HEK293T (cell line): ENCODE results near the gene C2orf76.

Source experiments
- CTCF ChIA-PET: fragments of 350-600 bp; formaldehyde crosslinking; extraction: SDS; loops from one replicate; lab custom pipeline; 2021; ENCODE audit warnings: antibody characterized with exemption, inconsistent platforms; lab: Yijun Ruan, JAX
- POLR2A ChIA-PET: fragments of 350-600 bp; formaldehyde crosslinking; extraction: SDS; loops from one replicate; lab custom pipeline; 2020; ENCODE audit warnings: antibody characterized with exemption, inconsistent platforms; lab: Yijun Ruan, JAX
- DNase-seq: peaks from one replicate; pipeline ENCODE4 v3.0.0; 2012; ENCODE audit warnings: mixed read lengths; ENCODE audit errors: extremely low spot score
- ARNT ChIP-seq: fragments of 450-650 bp; IDR thresholded peaks from 2 replicates; pipeline ENCODE4 v1.6.1; 2017; ENCODE audit warnings: mild to moderate bottlenecking
- BHLHE40 ChIP-seq: fragments of 450-650 bp; IDR thresholded peaks from 2 replicates; pipeline ENCODE4 v1.6.1; 2016; ENCODE audit warnings: mild to moderate bottlenecking, moderate library complexity, borderline replicate concordance
- CTBP1 ChIP-seq: fragments of 450-650 bp; IDR thresholded peaks from 2 replicates; pipeline ENCODE4 v1.6.1; 2016; ENCODE audit warnings: borderline replicate concordance
- ELF4 ChIP-seq: fragments of 450-650 bp; IDR thresholded peaks from 2 replicates; pipeline ENCODE4 v1.6.1; 2017; ENCODE audit warnings: antibody characterized with exemption
- FOXA1 ChIP-seq: fragments of 450-650 bp; IDR thresholded peaks from 2 replicates; pipeline ENCODE4 v1.6.1; 2016; ENCODE audit warnings: mild to moderate bottlenecking
- FOXK2 ChIP-seq: fragments of 450-650 bp; IDR thresholded peaks from 2 replicates; pipeline ENCODE4 v1.6.1; 2016; ENCODE audit warnings: mild to moderate bottlenecking
- FOXM1 ChIP-seq: fragments of 450-650 bp; IDR thresholded peaks from 2 replicates; pipeline ENCODE4 v1.6.1; 2017; ENCODE audit warnings: mild to moderate bottlenecking, borderline replicate concordance
- HDGF ChIP-seq: fragments of 450-650 bp; IDR thresholded peaks from 2 replicates; pipeline ENCODE4 v1.6.1; 2017; ENCODE audit warnings: antibody characterized with exemption, borderline replicate concordance
- L3MBTL2 ChIP-seq: fragments of 450-650 bp; conservative IDR thresholded peaks from 2 replicates; pipeline ENCODE4 v1.6.1; 2016; ENCODE audit warnings: mild to moderate bottlenecking
- LEF1 ChIP-seq: fragments of 450-650 bp; IDR thresholded peaks from 2 replicates; pipeline ENCODE4 v1.6.1; 2017; ENCODE audit warnings: mild to moderate bottlenecking, borderline replicate concordance
- NFRKB ChIP-seq: fragments of 450-650 bp; IDR thresholded peaks from 2 replicates; pipeline ENCODE4 v1.6.1; 2016; ENCODE audit warnings: mild to moderate bottlenecking, moderate library complexity
- SP1 ChIP-seq: fragments of 450-650 bp; IDR thresholded peaks from 2 replicates; pipeline ENCODE4 v1.6.1; 2017
- SUZ12 ChIP-seq: fragments of 450-650 bp; IDR thresholded peaks from 2 replicates; pipeline ENCODE4 v1.6.1; 2016; ENCODE audit warnings: mild to moderate bottlenecking
- TARDBP ChIP-seq: fragments of 450-650 bp; IDR thresholded peaks from 2 replicates; pipeline ENCODE4 v1.6.1; 2016
- ZNF384 ChIP-seq: fragments of 450-650 bp; IDR thresholded peaks from 2 replicates; pipeline ENCODE4 v1.6.1; 2016
- TF ChIP-seq, protein P1 (sequence below): fragments of 450-650 bp; IDR thresholded peaks from 2 replicates; pipeline ENCODE4 v1.6.1; 2016

C2orf76 gene

DNA sequence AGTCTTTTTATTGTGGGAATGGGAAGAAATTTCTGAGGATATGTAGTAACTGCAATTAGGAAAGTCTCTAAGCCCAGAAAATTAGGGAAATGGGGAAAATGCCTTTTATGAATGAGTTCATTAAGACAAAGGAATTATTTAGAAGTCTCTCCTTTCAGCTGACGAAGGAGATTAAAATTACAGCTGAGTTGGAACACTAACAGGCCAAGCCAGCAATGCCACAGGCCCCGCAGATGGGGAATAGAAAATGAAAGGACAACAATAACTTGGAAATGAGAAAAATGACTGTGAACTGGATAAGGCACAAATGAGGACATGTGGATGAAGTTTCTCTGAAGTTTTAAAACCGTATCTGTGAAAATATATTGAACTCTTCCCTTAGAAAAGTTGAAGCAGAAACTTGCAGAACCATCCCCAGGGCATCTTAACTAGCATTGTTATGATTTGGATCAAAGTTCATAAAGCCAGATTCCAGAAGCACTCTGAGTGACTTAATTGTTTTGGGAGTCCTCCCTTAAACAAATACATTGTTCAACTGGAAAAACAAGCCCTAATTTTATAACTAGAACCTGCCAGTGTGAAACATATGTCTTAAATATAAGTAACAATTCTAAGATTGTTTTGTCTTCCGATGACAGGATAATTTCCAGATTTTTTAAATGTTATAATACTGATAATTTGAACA, 51.3 kb downstream of the C2orf76 start:
- CTCF ChIA-PET: no interaction called here
- no peak for DNase-seq
- TF ChIP-seq ARNT (no peak), ELF4 (no peak), TARDBP (no peak), CTBP1 (no peak), BHLHE40 (no peak), SP1 (no peak), L3MBTL2 (no peak), FOXA1 (no peak)
- POLR2A ChIA-PET: no interaction called here

DNA sequence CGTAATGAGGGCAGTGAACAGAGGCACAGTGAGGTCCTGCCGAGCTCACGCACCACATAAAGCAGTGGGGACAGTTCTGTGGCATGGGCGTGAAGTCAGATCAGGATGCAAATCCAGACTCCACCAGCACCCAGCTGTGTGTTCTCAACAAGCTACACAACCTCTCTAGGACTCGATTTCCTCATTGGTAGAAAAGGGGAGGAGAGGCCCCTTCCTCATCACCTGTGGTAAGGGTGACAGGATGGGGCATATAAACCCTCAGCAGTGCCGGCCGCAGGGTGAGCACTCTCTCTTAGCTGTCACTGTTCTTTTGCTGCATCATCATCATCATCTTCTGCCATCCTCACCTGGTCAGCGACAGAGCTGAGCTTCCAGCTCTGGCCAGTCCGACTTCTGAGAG, 54.8 kb downstream of the C2orf76 start:
- POLR2A ChIA-PET: no interaction called here
- no peak for DNase-seq
- TF ChIP-seq TARDBP (no peak), FOXM1 (no peak), ZNF384 (no peak), CTBP1 (no peak), L3MBTL2 (no peak), SP1 (no peak), BHLHE40 (no peak), HDGF (no peak), FOXA1 (no peak), NFRKB (no peak), FOXK2 (no peak)
- CTCF ChIA-PET: interaction anchor here (0.6 to 2.2 kb wide), 4 partner anchors 92 to 405 kb away, joined by 3 to 9 read pairs (median 4); no protein-coding TSS in a partner anchor

DNA sequence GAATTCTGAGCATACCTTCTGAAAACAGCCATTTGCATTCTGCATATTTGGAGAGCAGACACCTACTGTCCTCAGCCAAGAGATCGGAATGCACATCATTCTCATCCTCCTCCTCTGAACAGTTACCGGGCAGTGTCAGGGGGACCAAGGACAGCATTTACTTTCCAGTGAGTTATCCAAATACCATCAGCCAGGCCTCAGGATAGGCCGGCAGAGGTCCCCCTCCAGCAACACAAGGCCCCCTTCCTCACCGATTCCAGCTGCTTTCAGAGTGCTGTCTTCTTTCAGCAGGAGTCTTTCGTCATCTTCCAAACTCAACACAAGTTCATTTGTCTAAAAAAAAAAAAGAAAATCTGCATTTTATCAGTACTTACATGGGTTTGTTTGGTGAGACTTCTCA, 55.3 kb downstream of the C2orf76 start:
- no peak for TF ChIP-seq ELF4
- TF ChIP-seq, protein P1, sequence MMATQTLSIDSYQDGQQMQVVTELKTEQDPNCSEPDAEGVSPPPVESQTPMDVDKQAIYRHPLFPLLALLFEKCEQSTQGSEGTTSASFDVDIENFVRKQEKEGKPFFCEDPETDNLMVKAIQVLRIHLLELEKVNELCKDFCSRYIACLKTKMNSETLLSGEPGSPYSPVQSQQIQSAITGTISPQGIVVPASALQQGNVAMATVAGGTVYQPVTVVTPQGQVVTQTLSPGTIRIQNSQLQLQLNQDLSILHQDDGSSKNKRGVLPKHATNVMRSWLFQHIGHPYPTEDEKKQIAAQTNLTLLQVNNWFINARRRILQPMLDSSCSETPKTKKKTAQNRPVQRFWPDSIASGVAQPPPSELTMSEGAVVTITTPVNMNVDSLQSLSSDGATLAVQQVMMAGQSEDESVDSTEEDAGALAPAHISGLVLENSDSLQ: no peak
- no peak for TF ChIP-seq SP1
- TF ChIP-seq FOXA1: no peak
- TF ChIP-seq ZNF384: no peak
- ChIA-PET CTCF (interaction anchor here (0.6 to 2.2 kb wide), 4 partner anchors 12 to 405 kb away, joined by 3 to 9 read pairs (median 4); no protein-coding TSS in a partner anchor), POLR2A (no interaction called here)
- DNase-seq: no peak

DNA sequence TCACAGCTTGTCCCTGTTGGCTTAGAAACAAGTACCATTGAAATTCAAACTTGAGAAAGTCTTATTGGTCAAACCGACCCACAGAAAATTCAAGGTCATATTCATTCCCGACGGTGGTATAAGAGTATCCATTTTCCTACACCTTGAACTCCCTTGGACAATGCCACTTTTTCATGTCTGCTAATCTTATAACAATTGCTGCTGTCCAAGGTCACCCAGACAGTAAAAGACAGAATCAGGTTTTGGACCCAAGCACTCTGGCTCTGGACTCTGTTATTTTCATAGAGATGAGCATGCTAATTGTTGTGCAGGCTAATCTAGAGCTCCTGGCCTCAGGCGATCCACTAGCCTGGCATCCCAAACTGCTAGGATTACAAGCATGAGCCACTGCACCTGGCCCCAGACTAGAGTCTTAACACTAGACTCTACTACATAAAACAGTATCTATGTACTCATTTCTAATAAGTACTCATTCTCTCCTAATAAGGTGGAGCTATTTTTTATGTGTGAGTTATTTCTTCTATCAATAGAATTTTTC, 57.8 kb downstream of the C2orf76 start:
- TF ChIP-seq FOXM1 (no peak), L3MBTL2 (no peak), ARNT (no peak), BHLHE40 (no peak), FOXK2 (no peak), TARDBP (no peak), SP1 (no peak), LEF1 (no peak), ELF4 (no peak), ZNF384 (no peak), SUZ12 (no peak), HDGF (no peak), CTBP1 (no peak), NFRKB (no peak), FOXA1 (no peak)
- TF ChIP-seq, protein P1: no peak
- ChIA-PET CTCF (interaction anchor here (0.6 to 0.8 kb wide), 2 partner anchors 168 to 251 kb away, joined by 3 read pairs; no protein-coding TSS in a partner anchor), POLR2A (interaction anchor here (1.3 kb wide), 1 partner anchor 58 kb away, joined by 3 read pairs; the partner anchor contains the start of genes C2orf76 and DBI)

DNA sequence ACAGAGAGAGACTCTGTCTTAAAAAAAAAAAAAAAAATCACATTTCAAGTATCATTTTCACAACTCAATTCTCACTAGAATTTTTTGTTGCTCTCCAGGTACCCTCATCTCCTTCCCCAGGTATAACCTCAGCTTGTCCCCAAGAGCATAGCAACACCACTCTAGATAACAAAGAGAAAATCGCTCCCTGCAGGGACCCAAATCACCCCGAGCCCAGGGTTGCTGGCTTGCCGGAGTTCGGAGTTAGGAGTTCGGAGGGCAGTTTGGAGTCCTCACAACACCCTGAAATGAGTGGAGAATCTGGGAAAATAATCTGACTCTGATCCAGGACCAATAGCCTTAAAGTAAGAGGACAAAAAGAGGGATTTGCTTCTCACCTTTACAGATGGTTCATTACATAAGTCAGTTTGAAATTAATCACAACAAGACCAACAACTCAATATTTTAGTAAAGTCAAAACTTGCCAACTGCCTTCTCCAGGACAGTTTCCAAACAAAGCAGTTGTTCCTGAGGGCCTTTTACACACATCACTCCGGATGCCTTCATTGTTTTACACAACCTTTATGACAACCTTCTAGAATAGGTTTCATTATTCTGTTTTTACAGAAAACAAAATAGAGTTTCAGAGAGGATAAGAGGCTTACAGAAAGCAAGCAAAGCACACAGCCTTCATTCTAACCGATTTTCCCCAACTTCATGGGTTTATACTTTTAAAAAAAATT, 59.1 kb downstream of the C2orf76 start:
- no peak for TF ChIP-seq ARNT
- TF ChIP-seq ZNF384: no peak
- TF ChIP-seq BHLHE40: no peak
- no peak for TF ChIP-seq ELF4
- no peak for TF ChIP-seq CTBP1
- no peak for TF ChIP-seq L3MBTL2
- no peak for TF ChIP-seq NFRKB
- TF ChIP-seq SP1: no peak
- no peak for TF ChIP-seq LEF1
- no peak for TF ChIP-seq FOXM1
- TF ChIP-seq SUZ12: no peak
- TF ChIP-seq, protein P1: no peak
- no peak for TF ChIP-seq FOXK2
- no peak for TF ChIP-seq TARDBP
- TF ChIP-seq HDGF: no peak
- TF ChIP-seq FOXA1: no peak
- CTCF ChIA-PET: interaction anchor here (0.7 kb wide), 1 partner anchor 162 kb away, joined by 3 read pairs; no protein-coding TSS in a partner anchor
- no peak for DNase-seq
- POLR2A ChIA-PET: no interaction called here

More for the DNA sequence above, 57.8 kb downstream of the C2orf76 start:
- no peak for DNase-seq
